Liver (tissue), 9 donors: ENCODE data around the gene LLGL2. TPM values are rescaled to one million over a fixed set of nuclear protein-coding genes. Genes with fewer than 3 reads are reported as not detected.

Experiments used
- DNase-seq: peaks from one replicate; pipeline ENCODE4 v3.0.0-alpha.2; 2017; ENCODE audit warnings: low spot score
- H3K27ac ChIP-seq, 2 donors: one replicate each; pipeline ENCODE4 v1.7.0; 2013; ENCODE audit warnings: inconsistent platforms in 2 of 2, low read length in 2 of 2, control low read depth in 1 of 2, low read depth in 1 of 2, mild to moderate bottlenecking in 1 of 2
- H3K27me3 ChIP-seq, 4 donors: one replicate each; pipeline versions ENCODE4 v1.6.1 to v1.7.0; 2013; ENCODE audit warnings: low read length in 3 of 4, inconsistent platforms in 1 of 4, mild to moderate bottlenecking in 1 of 4, moderate library complexity in 1 of 4; ENCODE audit not compliant: control insufficient read depth in 4 of 4, insufficient read depth in 4 of 4
- H3K36me3 ChIP-seq, 4 donors: one replicate each; pipeline versions ENCODE4 v1.6.1 to v1.7.0; 2013; ENCODE audit warnings: low read length in 3 of 4, mild to moderate bottlenecking in 3 of 4, low read depth in 1 of 4, moderate library complexity in 1 of 4; ENCODE audit not compliant: control insufficient read depth in 4 of 4, insufficient read depth in 3 of 4
- H3K4me1 ChIP-seq, 4 donors: one replicate each; pipeline versions ENCODE4 v1.6.1 to v1.7.0; 2013; ENCODE audit warnings: low read length in 3 of 4, mild to moderate bottlenecking in 3 of 4, moderate library complexity in 1 of 4; ENCODE audit not compliant: control insufficient read depth in 4 of 4, insufficient read depth in 4 of 4
- H3K4me3 ChIP-seq, 3 donors: one replicate each; pipeline versions ENCODE4 v1.6.1 to v1.7.0; 2013; ENCODE audit warnings: low read length in 3 of 3, control low read depth in 1 of 3, low read depth in 1 of 3, mild to moderate bottlenecking in 1 of 3
- H3K9ac ChIP-seq, 2 donors: one replicate each; pipeline ENCODE4 v1.7.0; 2013; ENCODE audit warnings: low read length in 2 of 2, mild to moderate bottlenecking in 2 of 2, moderate library complexity in 2 of 2, control low read depth in 1 of 2, low read depth in 1 of 2
- H3K9me3 ChIP-seq, 4 donors: one replicate each; pipeline versions ENCODE4 v1.6.1 to v1.7.0; 2013; ENCODE audit warnings: low read length in 3 of 4; ENCODE audit not compliant: control insufficient read depth in 4 of 4
- EGR1 ChIP-seq, 2 donors: IDR thresholded peaks; 2 replicates each; pipeline ENCODE4 v1.6.1; 2016 to 2018; ENCODE audit warnings: antibody characterized with exemption in 2 of 2, low read depth in 2 of 2
- FOXA1 ChIP-seq: IDR thresholded peaks from 2 replicates; pipeline ENCODE4 v1.6.1; 2016; ENCODE audit warnings: antibody characterized with exemption
- FOXA2 ChIP-seq: IDR thresholded peaks from 2 replicates; pipeline ENCODE4 v1.6.1; 2016; ENCODE audit warnings: antibody characterized with exemption
- GABPA ChIP-seq, 2 donors: IDR thresholded peaks in 1 of 2; conservative IDR thresholded peaks in 1 of 2; 2 replicates each; pipeline ENCODE4 v1.6.1; 2016; ENCODE audit warnings: antibody characterized with exemption in 2 of 2, mild to moderate bottlenecking in 1 of 2, moderate library complexity in 1 of 2
- HNF4A ChIP-seq, 2 donors: conservative IDR thresholded peaks; 2 replicates each; pipeline ENCODE4 v1.6.1; 2016; ENCODE audit warnings: antibody characterized with exemption in 2 of 2, mild to moderate bottlenecking in 2 of 2
- HNF4G ChIP-seq: IDR thresholded peaks from 2 replicates; pipeline ENCODE4 v1.6.1; 2016; ENCODE audit warnings: antibody characterized with exemption
- JUND ChIP-seq, 2 donors: IDR thresholded peaks; 2 replicates each; pipeline ENCODE4 v1.6.1; 2016; ENCODE audit warnings: antibody characterized with exemption in 2 of 2
- NR2F2 ChIP-seq: IDR thresholded peaks from 2 replicates; pipeline ENCODE4 v1.6.1; 2016; ENCODE audit warnings: antibody characterized with exemption
- RAD21 ChIP-seq, 2 donors: IDR thresholded peaks; 2 replicates each; pipeline ENCODE4 v1.6.1; 2016; ENCODE audit warnings: antibody characterized with exemption in 2 of 2, mild to moderate bottlenecking in 2 of 2
- RXRA ChIP-seq, 2 donors: IDR thresholded peaks; 2 replicates each; pipeline ENCODE4 v1.6.1; 2017 to 2018; ENCODE audit warnings: antibody characterized with exemption in 2 of 2, mild to moderate bottlenecking in 1 of 2
- SP1 ChIP-seq: IDR thresholded peaks from 2 replicates; pipeline ENCODE4 v1.6.1; 2018; ENCODE audit warnings: antibody characterized with exemption, mild to moderate bottlenecking
- TAF1 ChIP-seq: conservative IDR thresholded peaks from 2 replicates; pipeline ENCODE4 v1.6.1; 2016; ENCODE audit warnings: antibody characterized with exemption, mild to moderate bottlenecking
- YY1 ChIP-seq: IDR thresholded peaks from 2 replicates; pipeline ENCODE4 v1.6.1; 2016; ENCODE audit warnings: antibody characterized with exemption, mild to moderate bottlenecking
- WGBS: extraction: QIAGEN DNeasy Blood & Tissue Kit; methylation state at CpG from one replicate; pipeline ENCODE4 v1.1.7; 2013; 5-methylcytosine and 5-hydroxymethylcytosine counted together
- polyA plus RNA-seq, 2 donors: library from polyadenylated mRNA; stranded (reverse) in 1 of 2; unstranded in 1 of 2; fragments of 200-250 nt in 1 of 2; fragments of >200 nt in 1 of 2; fragmentation: Nextera tagmentation in 1 of 2; extraction: Ambion mirVana in 1 of 2; gene quantifications; one replicate each; pipeline versions ENCODE4 v1.2.1 to v1.2.3, GENCODE V29; 2013 to 2015
- total RNA-seq, 2 donors: library from RNA; depleted of rRNA; stranded (reverse); fragments of >200 nt; gene quantifications; one replicate each; pipeline ENCODE4 v1.2.3, GENCODE V29; 2014
- TF ChIP-seq, protein P1 (sequence below): IDR thresholded peaks from 2 replicates; pipeline ENCODE4 v1.6.1; 2016; ENCODE audit warnings: antibody characterized with exemption
- TF ChIP-seq, protein P2 (sequence below): IDR thresholded peaks from 2 replicates; pipeline ENCODE4 v1.6.1; 2016; ENCODE audit warnings: antibody characterized with exemption
- TF ChIP-seq, protein P3 (sequence below): fragments of 150-350 bp; IDR thresholded peaks from 2 replicates; pipeline ENCODE4 v1.5.1; 2017; ENCODE audit warnings: improper control_type of control experiment, low read depth, low read length; ENCODE audit not compliant: missing input control
- TF ChIP-seq, protein P4 (sequence below): IDR thresholded peaks from 2 replicates; pipeline ENCODE4 v1.6.1; 2016; ENCODE audit warnings: antibody characterized with exemption, mild to moderate bottlenecking
- TF ChIP-seq, protein P5 (sequence below): IDR thresholded peaks from 2 replicates; pipeline ENCODE4 v1.6.1; 2016; ENCODE audit warnings: antibody characterized with exemption
- donor health status: healthy.
- donor health status: healthy.
- donor health status: healthy.
- donor health status: healthy.
- donor health status: healthy.

LLGL2 gene
- total and polyA plus RNA-seq, 4 donors, result 23.2 to 69.6 (median 38.5) TPM

DNA sequence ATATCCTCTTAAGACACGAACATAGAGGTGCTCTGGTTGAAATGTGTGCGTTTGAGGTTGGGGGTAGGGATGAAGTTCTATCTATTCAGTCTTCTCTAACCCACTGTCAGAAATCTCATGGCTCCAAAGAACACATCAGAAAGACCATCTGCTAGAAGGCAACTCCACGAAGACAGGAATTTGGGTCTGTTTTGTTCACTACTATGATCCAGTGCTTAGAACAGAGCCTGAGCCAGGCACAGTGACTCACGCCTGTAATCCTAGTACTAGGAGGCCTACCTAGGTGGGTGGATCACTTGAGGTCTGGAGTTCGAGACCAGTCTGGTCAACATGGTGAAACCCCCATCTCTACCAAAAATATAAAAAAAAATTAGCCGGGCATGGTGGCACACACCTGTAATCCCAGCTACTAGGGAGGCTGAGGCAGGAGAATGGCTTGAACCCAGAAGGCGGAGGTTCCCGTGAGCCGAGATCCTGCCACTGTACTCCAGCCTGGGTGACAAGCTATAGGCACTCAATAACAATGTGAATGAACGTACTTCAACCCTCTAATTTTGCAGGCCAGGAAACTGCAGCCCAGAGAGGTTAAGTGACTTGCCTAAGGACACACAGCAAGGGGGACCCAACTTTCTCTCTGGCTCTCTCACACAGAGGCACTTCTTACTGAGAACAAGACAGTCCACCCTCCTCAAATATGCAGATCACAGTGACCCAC, 12.4 kb upstream of the LLGL2 start:
- H3K4me1 ChIP-seq, result peaks cover 16 to 81% (median 64%) of the 10 kb centered on the region in 4 donors
- no peaks in the 10 kb centered on the region for H3K27me3 ChIP-seq
- peak overlapping the region; percentile 55 to 63 for H3K27ac ChIP-seq
- peak overlapping the region in 1 of 2 donors; percentile 41 for H3K9ac ChIP-seq
- H3K36me3 ChIP-seq, result no peaks in the 10 kb centered on the region
- H3K9me3 ChIP-seq, result no peaks in the 10 kb centered on the region
- 65% methylated on average over 10 of the region's 10 CpGs for WGBS
- H3K4me3 ChIP-seq, result peak overlapping the region; percentile 30 to 84 (median 35)
- no peak for TF ChIP-seq HNF4A (conservative IDR thresholded peaks at IDR 0.05)
- no peak for TF ChIP-seq EGR1 (IDR thresholded peaks at IDR 0.05; ENCODE audit: low read depth in 2 of 2)
- no peak for TF ChIP-seq FOXA1
- TF ChIP-seq, protein P1, sequence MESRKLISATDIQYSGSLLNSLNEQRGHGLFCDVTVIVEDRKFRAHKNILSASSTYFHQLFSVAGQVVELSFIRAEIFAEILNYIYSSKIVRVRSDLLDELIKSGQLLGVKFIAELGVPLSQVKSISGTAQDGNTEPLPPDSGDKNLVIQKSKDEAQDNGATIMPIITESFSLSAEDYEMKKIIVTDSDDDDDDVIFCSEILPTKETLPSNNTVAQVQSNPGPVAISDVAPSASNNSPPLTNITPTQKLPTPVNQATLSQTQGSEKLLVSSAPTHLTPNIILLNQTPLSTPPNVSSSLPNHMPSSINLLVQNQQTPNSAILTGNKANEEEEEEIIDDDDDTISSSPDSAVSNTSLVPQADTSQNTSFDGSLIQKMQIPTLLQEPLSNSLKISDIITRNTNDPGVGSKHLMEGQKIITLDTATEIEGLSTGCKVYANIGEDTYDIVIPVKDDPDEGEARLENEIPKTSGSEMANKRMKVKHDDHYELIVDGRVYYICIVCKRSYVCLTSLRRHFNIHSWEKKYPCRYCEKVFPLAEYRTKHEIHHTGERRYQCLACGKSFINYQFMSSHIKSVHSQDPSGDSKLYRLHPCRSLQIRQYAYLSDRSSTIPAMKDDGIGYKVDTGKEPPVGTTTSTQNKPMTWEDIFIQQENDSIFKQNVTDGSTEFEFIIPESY, result no peak
- no peak for TF ChIP-seq RAD21 (IDR thresholded peaks at IDR 0.05)
- no peak for TF ChIP-seq JUND (IDR thresholded peaks at IDR 0.05)
- no peak for TF ChIP-seq NR2F2
- TF ChIP-seq HNF4G, result no peak
- TF ChIP-seq, protein P2, sequence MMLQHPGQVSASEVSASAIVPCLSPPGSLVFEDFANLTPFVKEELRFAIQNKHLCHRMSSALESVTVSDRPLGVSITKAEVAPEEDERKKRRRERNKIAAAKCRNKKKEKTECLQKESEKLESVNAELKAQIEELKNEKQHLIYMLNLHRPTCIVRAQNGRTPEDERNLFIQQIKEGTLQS, result no peak
- TF ChIP-seq, protein P3, sequence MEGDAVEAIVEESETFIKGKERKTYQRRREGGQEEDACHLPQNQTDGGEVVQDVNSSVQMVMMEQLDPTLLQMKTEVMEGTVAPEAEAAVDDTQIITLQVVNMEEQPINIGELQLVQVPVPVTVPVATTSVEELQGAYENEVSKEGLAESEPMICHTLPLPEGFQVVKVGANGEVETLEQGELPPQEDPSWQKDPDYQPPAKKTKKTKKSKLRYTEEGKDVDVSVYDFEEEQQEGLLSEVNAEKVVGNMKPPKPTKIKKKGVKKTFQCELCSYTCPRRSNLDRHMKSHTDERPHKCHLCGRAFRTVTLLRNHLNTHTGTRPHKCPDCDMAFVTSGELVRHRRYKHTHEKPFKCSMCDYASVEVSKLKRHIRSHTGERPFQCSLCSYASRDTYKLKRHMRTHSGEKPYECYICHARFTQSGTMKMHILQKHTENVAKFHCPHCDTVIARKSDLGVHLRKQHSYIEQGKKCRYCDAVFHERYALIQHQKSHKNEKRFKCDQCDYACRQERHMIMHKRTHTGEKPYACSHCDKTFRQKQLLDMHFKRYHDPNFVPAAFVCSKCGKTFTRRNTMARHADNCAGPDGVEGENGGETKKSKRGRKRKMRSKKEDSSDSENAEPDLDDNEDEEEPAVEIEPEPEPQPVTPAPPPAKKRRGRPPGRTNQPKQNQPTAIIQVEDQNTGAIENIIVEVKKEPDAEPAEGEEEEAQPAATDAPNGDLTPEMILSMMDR, result no peak
- no peak for TF ChIP-seq YY1
- TF ChIP-seq RXRA (IDR thresholded peaks at IDR 0.05), result no peak
- TF ChIP-seq FOXA2, result no peak
- TF ChIP-seq, protein P4, sequence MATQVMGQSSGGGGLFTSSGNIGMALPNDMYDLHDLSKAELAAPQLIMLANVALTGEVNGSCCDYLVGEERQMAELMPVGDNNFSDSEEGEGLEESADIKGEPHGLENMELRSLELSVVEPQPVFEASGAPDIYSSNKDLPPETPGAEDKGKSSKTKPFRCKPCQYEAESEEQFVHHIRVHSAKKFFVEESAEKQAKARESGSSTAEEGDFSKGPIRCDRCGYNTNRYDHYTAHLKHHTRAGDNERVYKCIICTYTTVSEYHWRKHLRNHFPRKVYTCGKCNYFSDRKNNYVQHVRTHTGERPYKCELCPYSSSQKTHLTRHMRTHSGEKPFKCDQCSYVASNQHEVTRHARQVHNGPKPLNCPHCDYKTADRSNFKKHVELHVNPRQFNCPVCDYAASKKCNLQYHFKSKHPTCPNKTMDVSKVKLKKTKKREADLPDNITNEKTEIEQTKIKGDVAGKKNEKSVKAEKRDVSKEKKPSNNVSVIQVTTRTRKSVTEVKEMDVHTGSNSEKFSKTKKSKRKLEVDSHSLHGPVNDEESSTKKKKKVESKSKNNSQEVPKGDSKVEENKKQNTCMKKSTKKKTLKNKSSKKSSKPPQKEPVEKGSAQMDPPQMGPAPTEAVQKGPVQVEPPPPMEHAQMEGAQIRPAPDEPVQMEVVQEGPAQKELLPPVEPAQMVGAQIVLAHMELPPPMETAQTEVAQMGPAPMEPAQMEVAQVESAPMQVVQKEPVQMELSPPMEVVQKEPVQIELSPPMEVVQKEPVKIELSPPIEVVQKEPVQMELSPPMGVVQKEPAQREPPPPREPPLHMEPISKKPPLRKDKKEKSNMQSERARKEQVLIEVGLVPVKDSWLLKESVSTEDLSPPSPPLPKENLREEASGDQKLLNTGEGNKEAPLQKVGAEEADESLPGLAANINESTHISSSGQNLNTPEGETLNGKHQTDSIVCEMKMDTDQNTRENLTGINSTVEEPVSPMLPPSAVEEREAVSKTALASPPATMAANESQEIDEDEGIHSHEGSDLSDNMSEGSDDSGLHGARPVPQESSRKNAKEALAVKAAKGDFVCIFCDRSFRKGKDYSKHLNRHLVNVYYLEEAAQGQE, result no peak
- TF ChIP-seq SP1, result no peak
- no peak for TF ChIP-seq TAF1
- TF ChIP-seq, protein P5, sequence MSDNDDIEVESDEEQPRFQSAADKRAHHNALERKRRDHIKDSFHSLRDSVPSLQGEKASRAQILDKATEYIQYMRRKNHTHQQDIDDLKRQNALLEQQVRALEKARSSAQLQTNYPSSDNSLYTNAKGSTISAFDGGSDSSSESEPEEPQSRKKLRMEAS, result no peak
- no peak for TF ChIP-seq GABPA (IDR thresholded peaks at IDR 0.05 in 1 of 2, conservative IDR thresholded peaks at IDR 0.05 in 1 of 2)
- DNase-seq, result no peak
